ENCODE data around the gene ARID5A. TPM values are rescaled to one million over a fixed set of nuclear protein-coding genes. Genes with fewer than 3 reads are reported as not detected.
A peak's percentile ranks its signal among the peaks of the same experiment; 100 is the strongest.

Gene ARID5A
- polyA plus RNA-seq, 3 donors: 27.8 to 38.8 (median 37.7) TPM

DNA sequence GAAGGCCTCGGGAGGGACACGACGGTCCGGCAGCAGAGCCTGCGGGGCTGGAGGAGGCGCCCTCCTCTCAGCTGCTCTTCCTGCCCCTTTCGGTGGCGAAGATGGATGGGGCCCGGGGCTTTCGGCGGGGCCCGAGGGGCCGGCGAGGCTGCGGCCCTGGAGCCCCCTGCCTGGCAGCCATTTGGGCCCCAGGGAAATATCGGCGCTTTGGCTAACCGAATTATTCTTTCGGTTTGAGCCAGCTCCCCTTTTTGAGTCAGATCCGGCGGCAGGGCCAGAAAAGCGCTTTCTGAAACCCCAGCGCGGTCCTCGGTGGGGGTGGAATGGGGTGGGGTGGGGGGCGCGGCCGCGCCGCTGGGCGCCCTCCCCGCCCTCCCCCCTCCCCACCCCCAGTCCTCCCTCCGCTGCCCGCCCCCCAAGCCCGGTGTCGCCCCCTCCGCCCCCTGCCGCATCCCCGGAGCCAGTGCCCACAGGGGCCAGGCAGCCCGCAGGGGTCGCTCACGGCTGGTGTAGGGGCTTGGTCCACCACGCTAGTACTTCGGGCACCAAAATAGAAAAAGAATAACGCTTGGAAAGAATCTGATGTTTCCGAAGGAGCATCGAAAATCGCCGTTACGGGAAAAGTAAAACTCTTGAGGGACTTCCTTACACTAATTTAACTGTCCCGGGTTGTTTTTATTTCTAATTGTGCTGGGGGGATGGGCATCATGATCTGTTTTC lies 9.1 kb upstream of the ARID5A start:
- DNase-seq: peak in 2 of 3 donors; percentile 29 to 50
- Histone ChIP-seq H3K27ac (ENCODE audit: low read depth in 1 of 2, low read length in 2 of 2) (peak overlapping the region in 1 of 2 donors; percentile 67), H3K4me3 (replicated peaks in 1 of 3; ENCODE audit: low read depth in 2 of 3, low read length in 3 of 3) (peak overlapping the region; percentile 40 to 78 (median 65)), H2AFZ (ENCODE audit: insufficient read depth, low read depth, low read length, poor library complexity, severe bottlenecking) (peak overlapping the region; percentile 92), H3K9me3 (replicated peaks in 1 of 2; ENCODE audit: control insufficient read depth in 1 of 2, insufficient read depth in 1 of 2, low read length in 2 of 2) (no peaks in the 10 kb centered on the region), H3K4me2 (replicated peaks; ENCODE audit: extremely low read depth, low read length, poor library complexity, severe bottlenecking) (peak overlapping the region; percentile 82), H3K79me2 (ENCODE audit: insufficient read depth, low read length) (no peaks in the 10 kb centered on the region), H3K9ac (ENCODE audit: insufficient read depth, low read length, poor library complexity, severe bottlenecking) (peak overlapping the region; percentile 79), H3K36me3 (replicated peaks in 1 of 2; ENCODE audit: control insufficient read depth in 1 of 2, insufficient read depth in 2 of 2, low read length in 2 of 2) (no peaks in the 10 kb centered on the region), H3K4me1 (ENCODE audit: control insufficient read depth in 1 of 2, insufficient read depth in 2 of 2, low read length in 2 of 2) (peaks cover 40 to 51% of the 10 kb centered on the region in 2 donors), H4K20me1 (ENCODE audit: insufficient read depth, low read length) (no peaks in the 10 kb centered on the region), H3K27me3 (ENCODE audit: control insufficient read depth in 2 of 2, insufficient read depth in 2 of 2, low read length in 2 of 2) (peaks cover 0 to 2% of the 10 kb centered on the region in 2 donors)
- Mint-ChIP-seq H3K4me3 (peak overlapping the region; percentile 78 to 88), H3K9me3 (peaks cover 0 to 3% (median 1%) of the 10 kb centered on the region in 7 donors), H3K27me3 (ENCODE audit: low read depth in 3 of 3) (peaks cover 13 to 33% (median 31%) of the 10 kb centered on the region in 3 donors), H3K27ac (peak overlapping the region; percentile 38 to 86 (median 82)), H3K36me3 (peaks cover 0 to 8% of the 10 kb centered on the region in 2 donors), H3K4me1 (peaks cover 47% of the 10 kb centered on the region)
- intact Hi-C loops (cut with micrococcal nuclease): loop anchor here in 1 of 2 donors (2.0 kb wide), 1 partner anchor 41 kb away; no protein-coding TSS in a partner anchor
- TF ChIP-seq, protein P1, sequence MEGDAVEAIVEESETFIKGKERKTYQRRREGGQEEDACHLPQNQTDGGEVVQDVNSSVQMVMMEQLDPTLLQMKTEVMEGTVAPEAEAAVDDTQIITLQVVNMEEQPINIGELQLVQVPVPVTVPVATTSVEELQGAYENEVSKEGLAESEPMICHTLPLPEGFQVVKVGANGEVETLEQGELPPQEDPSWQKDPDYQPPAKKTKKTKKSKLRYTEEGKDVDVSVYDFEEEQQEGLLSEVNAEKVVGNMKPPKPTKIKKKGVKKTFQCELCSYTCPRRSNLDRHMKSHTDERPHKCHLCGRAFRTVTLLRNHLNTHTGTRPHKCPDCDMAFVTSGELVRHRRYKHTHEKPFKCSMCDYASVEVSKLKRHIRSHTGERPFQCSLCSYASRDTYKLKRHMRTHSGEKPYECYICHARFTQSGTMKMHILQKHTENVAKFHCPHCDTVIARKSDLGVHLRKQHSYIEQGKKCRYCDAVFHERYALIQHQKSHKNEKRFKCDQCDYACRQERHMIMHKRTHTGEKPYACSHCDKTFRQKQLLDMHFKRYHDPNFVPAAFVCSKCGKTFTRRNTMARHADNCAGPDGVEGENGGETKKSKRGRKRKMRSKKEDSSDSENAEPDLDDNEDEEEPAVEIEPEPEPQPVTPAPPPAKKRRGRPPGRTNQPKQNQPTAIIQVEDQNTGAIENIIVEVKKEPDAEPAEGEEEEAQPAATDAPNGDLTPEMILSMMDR (IDR thresholded peaks at IDR 0.05): peak; percentile 6
- WGBS (ENCODE audit: insufficient coverage): 1% methylated on average over 24 of the region's 51 CpGs

DNA sequence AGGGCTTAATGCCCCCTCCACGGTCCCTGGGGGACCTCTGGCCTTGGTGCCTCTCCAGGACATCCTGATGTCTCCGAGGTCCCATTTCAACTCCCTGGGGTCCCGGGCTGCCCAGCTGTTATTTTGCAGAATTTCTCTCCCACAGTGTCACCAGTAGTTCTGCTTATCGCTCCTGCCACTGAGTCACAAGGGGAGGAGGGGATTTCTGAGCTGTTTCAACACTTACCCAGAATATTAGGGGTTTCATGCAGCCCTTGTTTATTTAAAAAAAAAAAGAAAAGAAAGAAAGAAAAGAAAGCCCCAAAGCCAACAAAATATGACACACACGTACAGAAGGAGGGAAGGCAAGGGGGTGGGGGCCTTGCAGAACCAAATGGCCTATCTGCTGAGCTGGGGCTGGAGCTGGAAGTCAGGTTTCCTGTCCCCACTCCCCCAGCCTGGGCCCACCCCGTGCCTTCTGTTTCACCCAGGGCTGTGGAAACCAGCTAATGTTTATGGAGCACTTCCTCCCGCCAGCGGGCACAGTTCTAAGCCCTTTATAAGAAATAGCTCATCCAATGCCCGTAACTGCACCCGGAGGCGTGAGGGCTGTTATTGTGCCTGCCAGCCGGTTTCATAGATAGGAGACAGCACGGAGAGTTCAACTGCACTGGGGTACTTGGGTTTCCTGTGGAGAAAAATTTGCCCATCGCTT lies 8.4 kb upstream of the ARID5A start:
- intact Hi-C loops (cut with micrococcal nuclease): no loop called here
- Histone ChIP-seq H3K9me3 (replicated peaks in 1 of 2; ENCODE audit: control insufficient read depth in 1 of 2, insufficient read depth in 1 of 2, low read length in 2 of 2) (no peaks in the 10 kb centered on the region), H3K4me3 (replicated peaks in 1 of 3; ENCODE audit: low read depth in 2 of 3, low read length in 3 of 3) (peak overlapping the region; percentile 40 to 78 (median 65)), H3K27me3 (ENCODE audit: control insufficient read depth in 2 of 2, insufficient read depth in 2 of 2, low read length in 2 of 2) (no peaks in the 10 kb centered on the region), H3K27ac (ENCODE audit: low read depth in 1 of 2, low read length in 2 of 2) (peak overlapping the region; percentile 36 to 60), H2AFZ (ENCODE audit: insufficient read depth, low read depth, low read length, poor library complexity, severe bottlenecking) (peak overlapping the region; percentile 92), H4K20me1 (ENCODE audit: insufficient read depth, low read length) (no peaks in the 10 kb centered on the region), H3K4me1 (ENCODE audit: control insufficient read depth in 1 of 2, insufficient read depth in 2 of 2, low read length in 2 of 2) (peaks cover 47 to 58% of the 10 kb centered on the region in 2 donors), H3K36me3 (replicated peaks in 1 of 2; ENCODE audit: control insufficient read depth in 1 of 2, insufficient read depth in 2 of 2, low read length in 2 of 2) (no peaks in the 10 kb centered on the region), H3K4me2 (replicated peaks; ENCODE audit: extremely low read depth, low read length, poor library complexity, severe bottlenecking) (peak overlapping the region; percentile 82), H3K9ac (ENCODE audit: insufficient read depth, low read length, poor library complexity, severe bottlenecking) (peak overlapping the region; percentile 51), H3K79me2 (ENCODE audit: insufficient read depth, low read length) (no peaks in the 10 kb centered on the region)
- Mint-ChIP-seq H3K4me1 (peaks cover 51% of the 10 kb centered on the region), H3K4me3 (peak overlapping the region; percentile 78 to 88), H3K27me3 (ENCODE audit: low read depth in 3 of 3) (peaks cover 13 to 33% (median 31%) of the 10 kb centered on the region in 3 donors), H3K9me3 (peaks cover 0 to 3% (median 1%) of the 10 kb centered on the region in 7 donors), H3K36me3 (peaks cover 0 to 8% of the 10 kb centered on the region in 2 donors), H3K27ac (peak overlapping the region; percentile 54 to 86 (median 82))
- TF ChIP-seq, protein P1 (IDR thresholded peaks at IDR 0.05): no peak
- 0% methylated on average over 8 of the region's 14 CpGs for WGBS (ENCODE audit: insufficient coverage)
- DNase-seq: peak; percentile 62 to 94 (median 83)
